ENCODE results near the gene AP3B1.
A peak's percentile ranks its signal among the peaks of the same experiment; 100 is the strongest.

AP3B1 gene

DNA sequence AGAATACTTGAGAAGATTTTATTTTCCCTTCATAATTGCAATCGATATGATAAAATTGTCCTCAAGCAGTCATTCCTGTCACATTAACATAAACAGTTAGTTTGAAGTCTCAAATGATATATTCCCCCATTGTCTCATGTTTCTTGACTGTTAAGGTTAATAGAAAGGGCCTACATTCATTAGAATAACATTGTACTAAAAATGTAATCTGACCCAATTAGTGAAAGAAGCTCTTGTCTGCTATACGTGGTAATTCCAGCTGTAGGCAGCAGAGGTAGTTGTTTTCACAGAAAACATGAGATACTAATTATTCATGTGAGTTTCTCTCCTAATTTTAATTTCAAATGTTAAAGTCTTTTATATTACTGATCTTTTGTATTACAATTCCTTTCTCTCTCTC, 25.9 kb upstream of the AP3B1 start:
- POLR2A ChIA-PET, result no interaction called here
- CTCF ChIA-PET, result interaction anchor here (0.7 to 2.3 kb wide), 18 partner anchors 9 to 646 kb away, joined by 3 to 10 read pairs (median 5); partner anchors contain the start of gene SCAMP1
- DNase-seq (ENCODE audit: low read depth, low spot score), result peak; percentile 16
- no peak overlapping the region for H3K4me3 ChIP-seq (ENCODE audit: low read depth, low read length)
- TF ChIP-seq, protein P1, sequence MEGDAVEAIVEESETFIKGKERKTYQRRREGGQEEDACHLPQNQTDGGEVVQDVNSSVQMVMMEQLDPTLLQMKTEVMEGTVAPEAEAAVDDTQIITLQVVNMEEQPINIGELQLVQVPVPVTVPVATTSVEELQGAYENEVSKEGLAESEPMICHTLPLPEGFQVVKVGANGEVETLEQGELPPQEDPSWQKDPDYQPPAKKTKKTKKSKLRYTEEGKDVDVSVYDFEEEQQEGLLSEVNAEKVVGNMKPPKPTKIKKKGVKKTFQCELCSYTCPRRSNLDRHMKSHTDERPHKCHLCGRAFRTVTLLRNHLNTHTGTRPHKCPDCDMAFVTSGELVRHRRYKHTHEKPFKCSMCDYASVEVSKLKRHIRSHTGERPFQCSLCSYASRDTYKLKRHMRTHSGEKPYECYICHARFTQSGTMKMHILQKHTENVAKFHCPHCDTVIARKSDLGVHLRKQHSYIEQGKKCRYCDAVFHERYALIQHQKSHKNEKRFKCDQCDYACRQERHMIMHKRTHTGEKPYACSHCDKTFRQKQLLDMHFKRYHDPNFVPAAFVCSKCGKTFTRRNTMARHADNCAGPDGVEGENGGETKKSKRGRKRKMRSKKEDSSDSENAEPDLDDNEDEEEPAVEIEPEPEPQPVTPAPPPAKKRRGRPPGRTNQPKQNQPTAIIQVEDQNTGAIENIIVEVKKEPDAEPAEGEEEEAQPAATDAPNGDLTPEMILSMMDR (IDR thresholded peaks at IDR 0.05; ENCODE audit: insufficient read depth, low read length, missing control alignments), result peak; percentile 44

GRCh38 chr5:78318337-78318736, 23.8 kb upstream of the AP3B1 start:
- TF ChIP-seq, protein P1 (IDR thresholded peaks at IDR 0.05; ENCODE audit: insufficient read depth, low read length, missing control alignments), result no peak
- no peak overlapping the region for H3K4me3 ChIP-seq (ENCODE audit: low read depth, low read length)
- ChIA-PET POLR2A (no interaction called here), CTCF (interaction anchor here (1.0 kb wide), 1 partner anchor 18 kb away, joined by 5 read pairs; no protein-coding TSS in a partner anchor)
- no peak for DNase-seq (ENCODE audit: low read depth, low spot score)

DNA sequence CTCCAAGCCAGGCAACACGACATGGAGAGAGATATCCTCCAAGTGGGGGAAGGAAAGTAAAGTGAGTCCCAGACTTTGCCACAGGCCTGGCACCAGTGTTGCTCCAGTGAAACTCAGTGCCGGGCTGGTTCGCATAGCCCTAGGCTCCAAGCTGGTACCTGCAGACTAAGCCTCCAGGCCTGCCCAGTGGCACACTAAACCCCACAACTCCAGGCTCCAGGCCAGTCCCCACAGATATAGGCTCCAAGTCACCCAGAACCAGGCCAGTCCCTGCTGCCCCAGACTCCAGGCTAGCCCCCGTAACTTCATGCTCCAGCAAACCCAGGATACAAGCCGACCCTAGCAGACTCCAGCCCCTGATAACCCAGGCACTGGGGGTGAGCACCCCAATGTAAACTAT, 23.0 kb upstream of the AP3B1 start:
- POLR2A ChIA-PET, result no interaction called here

DNA sequence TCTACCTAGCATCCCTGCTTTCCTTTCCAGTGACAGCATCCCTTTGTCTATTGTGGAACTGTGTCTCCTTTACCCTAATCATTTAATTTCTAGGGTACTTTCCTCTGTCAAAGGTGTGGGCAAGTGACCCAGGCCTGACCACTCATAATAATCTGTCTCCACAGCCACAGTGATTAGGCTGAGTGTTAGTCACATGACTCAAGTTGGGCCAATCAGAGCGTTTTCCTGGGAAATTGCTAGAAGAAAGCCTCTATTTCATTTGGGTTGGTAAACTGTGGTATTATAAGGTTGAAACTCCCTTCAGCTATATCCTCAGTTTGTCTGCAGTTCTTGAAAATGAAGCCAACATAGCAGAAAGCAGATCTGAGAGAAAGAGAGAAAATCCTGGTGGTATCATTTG, 14.2 kb upstream of the AP3B1 start:
- no peak for DNase-seq (ENCODE audit: low read depth, low spot score)
- H3K4me3 ChIP-seq (ENCODE audit: low read depth, low read length), result no peak overlapping the region
- ChIA-PET CTCF (no interaction called here), POLR2A (no interaction called here)
- TF ChIP-seq, protein P1 (IDR thresholded peaks at IDR 0.05; ENCODE audit: insufficient read depth, low read length, missing control alignments), result no peak

More for the DNA sequence above, 23.0 kb upstream of the AP3B1 start:
- TF ChIP-seq, protein P1 (IDR thresholded peaks at IDR 0.05; ENCODE audit: insufficient read depth, low read length, missing control alignments), result no peak
- no peak overlapping the region for H3K4me3 ChIP-seq (ENCODE audit: low read depth, low read length)
- CTCF ChIA-PET, result no interaction called here
- DNase-seq (ENCODE audit: low read depth, low spot score), result no peak

DNA sequence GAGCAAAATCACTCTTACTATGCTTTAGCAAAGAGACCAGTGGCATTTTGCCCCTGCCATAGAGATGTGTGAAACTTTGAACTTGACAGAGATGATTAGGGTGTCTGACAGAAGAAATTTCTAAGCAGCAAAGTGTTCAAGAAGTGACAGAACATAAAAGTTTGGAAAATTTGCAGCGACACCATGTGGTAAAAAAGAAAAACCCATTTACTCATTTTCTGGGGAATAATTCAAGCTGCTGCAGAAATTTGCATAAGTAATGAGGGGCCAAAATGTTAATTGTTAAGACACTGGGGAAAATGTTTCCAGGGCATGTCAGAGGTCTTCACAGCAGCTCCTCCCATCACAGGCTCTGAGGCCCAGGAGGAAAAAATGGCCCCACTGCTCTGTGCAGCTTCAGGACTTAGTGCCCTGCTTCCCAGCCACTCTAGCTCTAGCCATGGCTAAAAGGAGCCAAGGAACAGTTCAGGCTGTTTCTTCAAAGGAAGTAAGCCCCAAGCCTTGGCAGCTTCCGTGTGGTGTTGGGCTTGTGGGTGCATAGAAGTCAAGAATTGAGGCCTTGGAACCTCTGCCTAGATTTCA, 6.1 kb upstream of the AP3B1 start:
- CTCF ChIA-PET, result interaction anchor here (1.0 to 2.5 kb wide), 10 partner anchors 11 to 740 kb away, joined by 3 to 16 read pairs (median 4); no protein-coding TSS in a partner anchor
- POLR2A ChIA-PET, result no interaction called here
- no peak for DNase-seq (ENCODE audit: low read depth, low spot score)

More for the DNA sequence above, 6.1 kb upstream of the AP3B1 start:
- no peak overlapping the region for H3K4me3 ChIP-seq (ENCODE audit: low read depth, low read length)
- TF ChIP-seq, protein P1 (IDR thresholded peaks at IDR 0.05; ENCODE audit: insufficient read depth, low read length, missing control alignments), result no peak
